Keratinocyte (primary cell): ENCODE results near the gene NME7.

Source experiments
- CTCF ChIP-seq, 3 experiments: IDR thresholded peaks in 1 of 3; conservative IDR thresholded peaks in 1 of 3; optimal IDR thresholded peaks in 1 of 3; 2 replicates in 2 of 3; 3 replicates in 1 of 3; pipeline versions ENCODE3 to v1.5.1; 2011; ENCODE audit warnings: low read length in 3 of 3, mild to moderate bottlenecking in 3 of 3, moderate library complexity in 2 of 3, control low read depth in 1 of 3, inconsistent platforms in 1 of 3; ENCODE audit not compliant: insufficient read depth in 2 of 3; ENCODE audit errors: extremely low read depth in 1 of 3
- EZH2 ChIP-seq: IDR thresholded peaks from one replicate; pipeline ENCODE4 v1.6.1; 2012; ENCODE audit warnings: inconsistent platforms, mild to moderate bottlenecking, low read length, moderate library complexity

- TF ChIP-seq CTCF (optimal IDR thresholded peaks at IDR 0.05 in 1 of 3, IDR thresholded peaks at IDR 0.05 in 1 of 3, conservative IDR thresholded peaks at IDR 0.05 in 1 of 3; ENCODE audit: extremely low read depth in 1 of 3, insufficient read depth in 2 of 3, low read length in 3 of 3) (no peak), EZH2 (no peak)
Measured at GRCh38 chr1:169146576-169147214, 220.9 kb downstream of the NME7 start.
